GM06990 (cell line): ENCODE measurements around the gene MT4.

ENCODE experiments used
- DNase-seq: peaks from one replicate; pipeline ENCODE4 v3.0.0-alpha.2; 2011; ENCODE audit not compliant: insufficient read length; ENCODE audit errors: extremely low read depth
- H3K27me3 ChIP-seq: replicated peaks from 2 replicates; pipeline ENCODE4 v1.6.0; 2011; ENCODE audit warnings: low read length; ENCODE audit not compliant: control insufficient read depth, insufficient read depth
- H3K36me3 ChIP-seq: 2 replicates; pipeline ENCODE4 v1.5.1; 2011; ENCODE audit warnings: low read length; ENCODE audit not compliant: control insufficient read depth, insufficient read depth
- H3K4me3 ChIP-seq: replicated peaks from 2 replicates; pipeline ENCODE4 v1.5.1; 2011; ENCODE audit warnings: low read depth, mild to moderate bottlenecking, control low read depth, low read length
- CTCF ChIP-seq: IDR thresholded peaks from 2 replicates; pipeline ENCODE4 v1.5.1; 2011; ENCODE audit warnings: low read length, control low read depth, mild to moderate bottlenecking, inconsistent platforms; ENCODE audit not compliant: insufficient read depth, poor library complexity, severe bottlenecking

The MT4 gene

GRCh38 chr16:56609463-56609921 lies 44.6 kb downstream of the MT4 start:
- no peaks in the 10 kb centered on the region for H3K36me3 ChIP-seq
- H3K27me3 ChIP-seq: no peaks in the 10 kb centered on the region
- TF ChIP-seq CTCF: no peak
- peak overlapping the region; percentile 69 for H3K4me3 ChIP-seq
- DNase-seq: peak; percentile 73

GRCh38 chr16:56610017-56610608 lies 45.2 kb downstream of the MT4 start:
- H3K4me3 ChIP-seq: no peak overlapping the region; the same call in 1 of the 2 replicates

GRCh38 chr16:56610609-56611111 lies 45.8 kb downstream of the MT4 start:
- Histone ChIP-seq H3K4me3 (no peak overlapping the region), H3K27me3 (no peaks in the 10 kb centered on the region), H3K36me3 (no peaks in the 10 kb centered on the region)
- no peak for TF ChIP-seq CTCF
- no peak for DNase-seq

More at GRCh38 chr16:56610017-56610608, 45.2 kb downstream of the MT4 start:
- no peaks in the 10 kb centered on the region for H3K27me3 ChIP-seq
- no peaks in the 10 kb centered on the region for H3K36me3 ChIP-seq
- no peak for DNase-seq
- TF ChIP-seq CTCF: no peak

GRCh38 chr16:56611281-56611833 lies 46.5 kb downstream of the MT4 start:
- Histone ChIP-seq H3K36me3 (no peaks in the 10 kb centered on the region), H3K27me3 (no peaks in the 10 kb centered on the region), H3K4me3 (no peak overlapping the region)
- no peak for TF ChIP-seq CTCF
- DNase-seq: no peak

GRCh38 chr16:56613706-56614105 lies 48.8 kb downstream of the MT4 start:
- no peaks in the 10 kb centered on the region; the same call in 1 of the 2 replicates for H3K27me3 ChIP-seq
- H3K36me3 ChIP-seq: no peaks in the 10 kb centered on the region
- TF ChIP-seq CTCF: no peak
- DNase-seq: no peak
- no peak overlapping the region for H3K4me3 ChIP-seq
